ENCODE measurements around the gene SALL2. TPM values are rescaled to one million over a fixed set of nuclear protein-coding genes. Genes with fewer than 3 reads are reported as not detected.

Gene SALL2
- polyA plus RNA-seq, 4 donors = 55.9 to 62.4 (median 61.2) TPM

DNA sequence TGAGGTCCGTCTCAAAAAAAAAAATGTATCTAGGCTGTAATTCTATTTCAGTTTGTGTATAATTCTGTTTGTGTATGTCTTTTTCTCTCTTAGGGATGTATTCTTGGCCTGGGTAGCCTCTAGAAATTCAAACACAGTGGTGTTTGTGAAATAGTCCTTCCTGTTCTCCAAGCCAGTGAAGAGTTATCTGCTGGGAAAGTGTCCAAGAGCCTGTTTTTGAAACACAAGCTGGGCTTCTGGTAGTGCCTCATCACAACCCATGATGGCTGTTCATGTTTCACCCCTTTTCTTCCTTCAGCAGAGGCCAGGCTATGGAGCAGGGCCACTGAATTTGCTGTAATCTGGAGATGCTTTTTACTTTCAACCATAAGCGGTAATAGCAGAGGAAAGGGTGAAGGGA, 29.7 kb downstream of the SALL2 start:
- DNase-seq (ENCODE audit: low read depth in 4 of 4, low spot score in 3 of 4) = no peak

- DNase-seq (ENCODE audit: low read depth in 4 of 4, low spot score in 3 of 4) = no peak
These were observed 31.0 kb downstream of the SALL2 start for GRCh38 chr14:21494902-21495762.

DNA sequence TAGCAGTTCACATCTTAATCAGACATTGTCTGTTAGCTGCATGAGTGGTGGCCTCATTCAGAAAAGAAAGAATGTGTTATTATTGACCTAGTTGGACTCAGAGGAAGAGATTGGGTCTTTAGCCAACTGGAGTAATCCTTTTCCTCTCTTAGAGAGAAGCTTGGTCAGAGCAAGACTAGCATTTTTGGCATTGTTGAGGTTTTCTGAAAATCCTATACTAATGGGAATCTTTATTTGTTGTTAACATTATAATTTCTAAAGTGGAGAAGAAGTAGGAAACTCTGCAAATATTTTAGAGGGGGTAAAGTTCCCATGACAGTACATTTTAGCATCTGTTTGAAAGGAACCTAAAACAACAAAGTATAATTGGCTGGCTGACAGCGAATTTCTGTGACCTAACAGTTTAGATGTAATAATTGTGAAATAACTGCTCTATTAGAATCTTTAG, 39.5 kb downstream of the SALL2 start:
- DNase-seq (ENCODE audit: low read depth in 4 of 4, low spot score in 3 of 4) = no peak

DNA sequence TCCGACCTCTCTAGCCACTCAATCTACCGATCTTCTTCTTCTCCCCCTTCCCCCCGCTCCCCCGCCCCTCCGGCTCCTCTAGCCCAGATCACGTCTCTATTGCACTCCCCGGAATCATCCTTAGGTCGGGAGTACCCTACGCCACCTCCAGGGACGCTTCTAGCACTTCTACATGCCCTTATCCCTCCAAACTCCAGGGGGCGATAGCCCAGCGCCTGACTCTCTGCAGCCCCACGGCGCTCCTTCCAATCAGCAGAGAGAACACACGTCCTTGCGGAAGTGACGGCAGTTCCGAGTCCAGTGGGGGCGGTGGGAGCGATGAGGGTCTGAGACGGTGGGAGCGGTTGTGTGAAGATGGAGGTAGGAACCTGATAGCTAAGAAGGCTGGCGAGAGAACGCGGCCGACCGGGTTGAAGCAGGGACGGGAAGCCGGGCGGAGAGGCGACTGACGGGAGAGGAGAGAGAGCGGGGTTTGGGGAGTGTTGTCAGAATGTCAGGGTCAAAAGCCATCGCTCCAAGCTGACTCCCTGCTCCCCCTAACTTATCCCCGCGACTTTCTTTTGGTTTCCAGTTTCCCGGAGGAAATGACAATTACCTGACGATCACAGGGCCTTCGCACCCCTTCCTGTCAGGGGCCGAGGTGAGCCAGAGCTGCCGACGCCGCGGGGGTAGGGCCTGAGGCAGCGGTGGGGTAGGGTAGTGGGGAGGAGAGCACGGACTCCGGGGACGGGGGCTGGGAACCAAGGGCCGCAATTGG, 49.0 kb downstream of the SALL2 start, which contains the start of the genes RAB2B and TOX4:
Gene RAB2B, minus strand, starts transcription at position 35 of the 757 bp plus-strand sequence. CDS start 87 bp downstream, outside the sequence.
Gene TOX4, plus strand, starts transcription at position 271 of the 757 bp plus-strand sequence. Its CDS starts 84 bp downstream, at position 355.
- DNase-seq (ENCODE audit: low read depth in 4 of 4, low spot score in 3 of 4) = peak; percentile 93 to 99 (median 98)

DNA sequence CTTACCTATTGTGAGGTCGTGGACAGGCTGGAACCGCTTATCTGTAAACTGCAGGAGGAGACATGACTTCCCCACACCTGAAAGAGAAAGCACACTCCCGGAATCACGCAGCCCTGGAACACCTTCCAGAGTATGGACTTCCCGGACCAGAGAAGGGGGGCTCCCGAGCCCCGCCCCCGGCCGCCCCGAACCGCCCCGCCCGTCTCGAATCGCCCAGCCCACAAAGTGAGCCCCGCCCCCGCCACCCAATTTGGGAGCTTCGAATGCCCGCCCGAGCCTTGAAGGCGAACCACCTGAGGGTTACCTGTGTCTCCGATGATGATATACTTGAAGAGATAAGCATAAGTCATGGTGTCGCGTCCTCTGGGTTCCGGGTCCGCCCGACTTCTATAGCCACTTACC, 49.6 kb downstream of the SALL2 start:
- DNase-seq (ENCODE audit: low read depth in 4 of 4, low spot score in 3 of 4) = peak in 2 of 4 donors; percentile 61 to 67

GRCh38 chr14:21475767-21476522, 50.2 kb downstream of the SALL2 start:
- DNase-seq (ENCODE audit: low read depth in 4 of 4, low spot score in 3 of 4) = no peak

Other genes starting within 250 kb of the SALL2 start
- gene RPGRIP1, start 246.3 kb downstream of the SALL2 start, polyA plus RNA-seq (ENCODE audit: insufficient read length in 4 of 4) = under 1 TPM; 0.39 to 0.69 (median 0.61) TPM
- gene SUPT16H, start 142.3 kb downstream of the SALL2 start, polyA plus RNA-seq (ENCODE audit: insufficient read length in 4 of 4) = 100 to 1,000 TPM; 127 to 157 (median 151) TPM
- 10 to 100 TPM; 67.5 to 72.3 (median 70.4) TPM for gene CHD8, start 70.2 kb downstream of the SALL2 start, polyA plus RNA-seq (ENCODE audit: insufficient read length in 4 of 4)
- gene RAB2B, start 49.4 kb downstream of the SALL2 start, polyA plus RNA-seq (ENCODE audit: insufficient read length in 4 of 4) = 10 to 100 TPM; 33.7 to 42.8 (median 39.3) TPM
- 10 to 100 TPM; 61.6 to 68.8 (median 64.9) TPM for gene TOX4, start 49.2 kb downstream of the SALL2 start, polyA plus RNA-seq (ENCODE audit: insufficient read length in 4 of 4)
- 10 to 100 TPM; 80.2 to 94.3 (median 90.1) TPM for gene METTL3, start 15.0 kb downstream of the SALL2 start, polyA plus RNA-seq (ENCODE audit: insufficient read length in 4 of 4)
- gene OR10G3, start 53.7 kb upstream of the SALL2 start, polyA plus RNA-seq (ENCODE audit: insufficient read length in 4 of 4) = not detected
- not detected for gene OR10G2, start 108.6 kb upstream of the SALL2 start, polyA plus RNA-seq (ENCODE audit: insufficient read length in 4 of 4)
- gene OR4E2, start 127.5 kb upstream of the SALL2 start, polyA plus RNA-seq (ENCODE audit: insufficient read length in 4 of 4) = under 1 TPM in 1 of 4 donors, not detected in 3; 0.03 TPM
- under 1 TPM in 1 of 4 donors, not detected in 3; 0.05 TPM for gene OR4E1, start 147.5 kb upstream of the SALL2 start, polyA plus RNA-seq (ENCODE audit: insufficient read length in 4 of 4)